IMR-90 (cell line): ENCODE data around the gene SEC14L6. TPM values are rescaled to one million over a fixed set of nuclear protein-coding genes. Genes with fewer than 3 reads are reported as not detected.

ENCODE experiments used
- ATAC-seq: fragments of 200-7000 bp; cut with Tn5 transposase; 2 replicates; pipeline ENCODE4 v1.9.1; 2020; ENCODE audit warnings: low read depth, mild to moderate bottlenecking, moderate library complexity
- BruUV-seq: library from RNA; stranded (reverse); fragments of 400-500 nt; replicated peaks from 2 replicates; lab custom pipeline; 2021; lab: Mats Ljungman, UMichigan
- CTCF ChIA-PET: fragments of 300-600 bp; formaldehyde crosslinking; extraction: SDS; loops from one replicate; lab custom pipeline; 2021; ENCODE audit warnings: antibody characterized with exemption; lab: Yijun Ruan, JAX
- POLR2A ChIA-PET: fragments of 300-600 bp; sonication (Branson Sonifier 250); formaldehyde crosslinking; loops from one replicate; lab custom pipeline; 2022; ENCODE audit warnings: antibody characterized with exemption; ENCODE audit not compliant: unreplicated experiment; lab: Charles Lee
- DNase-seq: peaks from one replicate; pipeline ENCODE4 v3.0.0; 2013
- H2AFZ ChIP-seq: replicated peaks from 2 replicates; pipeline ENCODE3; 2013; ENCODE audit warnings: low read length, mild to moderate bottlenecking; ENCODE audit not compliant: poor library complexity
- H2AK5ac ChIP-seq: 2 replicates; pipeline ENCODE4 v1.6.1; 2013; ENCODE audit warnings: low read depth, low read length, inconsistent platforms
- H2AK9ac ChIP-seq: replicated peaks from 2 replicates; pipeline ENCODE3; 2013; ENCODE audit warnings: mild to moderate bottlenecking, low read depth, low read length, moderate library complexity; ENCODE audit not compliant: poor library complexity
- H2BK120ac ChIP-seq: 2 replicates; pipeline ENCODE4 v1.6.1; 2013; ENCODE audit warnings: low read depth, low read length, inconsistent platforms
- H2BK15ac ChIP-seq: 3 replicates; pipeline ENCODE4 v1.6.1; 2013; ENCODE audit warnings: low read depth, low read length, inconsistent platforms
- H2BK20ac ChIP-seq: 2 replicates; pipeline ENCODE4 v1.6.1; 2013; ENCODE audit warnings: low read depth, mild to moderate bottlenecking, inconsistent platforms, low read length, moderate library complexity
- H2BK5ac ChIP-seq: 2 replicates; pipeline ENCODE4 v1.6.1; 2013; ENCODE audit warnings: mild to moderate bottlenecking, low read depth, low read length, inconsistent platforms; ENCODE audit not compliant: poor library complexity, severe bottlenecking
- H3K14ac ChIP-seq: replicated peaks from 2 replicates; pipeline ENCODE4 v1.6.1; 2013; ENCODE audit warnings: low read depth, low read length, inconsistent platforms
- H3K18ac ChIP-seq: 2 replicates; pipeline ENCODE4 v1.6.1; 2013; ENCODE audit warnings: low read depth, low read length, control low read depth
- H3K23ac ChIP-seq: 2 replicates; pipeline ENCODE4 v1.6.1; 2013; ENCODE audit warnings: low read depth, low read length, inconsistent platforms
- H3K27ac ChIP-seq: 2 replicates; pipeline ENCODE4 v1.5.1; 2013; ENCODE audit warnings: mild to moderate bottlenecking, control low read depth, low read length; ENCODE audit not compliant: insufficient read depth
- H3K27me3 ChIP-seq: 2 replicates; pipeline ENCODE4 v1.6.1; 2013; ENCODE audit warnings: low read length; ENCODE audit not compliant: control insufficient read depth, insufficient read depth
- H3K36me3 ChIP-seq: 2 replicates; pipeline ENCODE4 v1.6.1; 2013; ENCODE audit warnings: low read length, mixed read lengths; ENCODE audit not compliant: control insufficient read depth, insufficient read depth
- H3K4ac ChIP-seq: 2 replicates; pipeline ENCODE4 v1.6.1; 2013; ENCODE audit warnings: low read depth, low read length, inconsistent platforms
- H3K4me1 ChIP-seq: 2 replicates; pipeline ENCODE4 v1.6.1; 2013; ENCODE audit warnings: low read length, mixed read lengths; ENCODE audit not compliant: control insufficient read depth, insufficient read depth
- H3K4me2 ChIP-seq: 2 replicates; pipeline ENCODE4 v1.6.1; 2013; ENCODE audit warnings: low read depth, mild to moderate bottlenecking, control low read depth, low read length, moderate library complexity
- H3K4me3 ChIP-seq: 2 replicates; pipeline ENCODE4 v1.5.1; 2013; ENCODE audit warnings: low read depth, mild to moderate bottlenecking, control low read depth, low read length, moderate library complexity; ENCODE audit not compliant: insufficient read depth
- H3K56ac ChIP-seq: 2 replicates; pipeline ENCODE4 v1.6.1; 2013; ENCODE audit warnings: low read length, inconsistent platforms; ENCODE audit not compliant: insufficient read depth; ENCODE audit errors: extremely low read depth
- H3K79me1 ChIP-seq, 2 experiments: 2 replicates each; pipeline ENCODE4 v1.6.1; 2013; ENCODE audit warnings: low read length in 2 of 2, inconsistent platforms in 1 of 2, low read depth in 1 of 2
- H3K9ac ChIP-seq: 2 replicates; pipeline ENCODE4 v1.6.1; 2013; ENCODE audit warnings: low read depth, low read length, control low read depth
- H3K9me1 ChIP-seq: 2 replicates; pipeline ENCODE4 v1.6.1; 2013; ENCODE audit warnings: low read length, inconsistent platforms; ENCODE audit not compliant: insufficient read depth
- H3K9me3 ChIP-seq: 2 replicates; pipeline ENCODE4 v1.6.1; 2013; ENCODE audit warnings: low read length; ENCODE audit not compliant: control insufficient read depth, insufficient read depth
- H4K20me1 ChIP-seq: 2 replicates; pipeline ENCODE4 v1.6.1; 2013; ENCODE audit warnings: low read length, inconsistent platforms; ENCODE audit not compliant: insufficient read depth
- H4K5ac ChIP-seq: 2 replicates; pipeline ENCODE4 v1.6.1; 2013; ENCODE audit warnings: mild to moderate bottlenecking, low read depth, low read length, control low read depth
- H4K8ac ChIP-seq, 2 experiments: 2 replicates each; pipeline ENCODE4 v1.6.1; 2013; ENCODE audit warnings: low read depth in 2 of 2, low read length in 2 of 2, control low read depth in 1 of 2, inconsistent platforms in 1 of 2
- H4K91ac ChIP-seq: 2 replicates; pipeline ENCODE4 v1.6.1; 2013; ENCODE audit warnings: low read depth, low read length, inconsistent platforms; ENCODE audit not compliant: insufficient read depth
- CEBPB ChIP-seq: IDR thresholded peaks from 2 replicates; pipeline ENCODE4 v1.6.1; 2012; ENCODE audit warnings: low read depth, low read length, improper control_type of control experiment
- ELK1 ChIP-seq: fragments of 150-350 bp; IDR thresholded peaks from 2 replicates; pipeline ENCODE4 v1.6.1; 2016; ENCODE audit warnings: low read depth, mild to moderate bottlenecking, low read length, moderate library complexity, borderline replicate concordance
- MAFK ChIP-seq: IDR thresholded peaks from 2 replicates; pipeline ENCODE4 v1.6.1; 2012; ENCODE audit warnings: low read depth, low read length, improper control_type of control experiment
- RCOR1 ChIP-seq: IDR thresholded peaks from 2 replicates; pipeline ENCODE4 v1.6.1; 2012; ENCODE audit warnings: mild to moderate bottlenecking, low read length, improper control_type of control experiment; ENCODE audit not compliant: insufficient replicate concordance
- whole genome bisulfite sequencing, 2 experiments: methylation state at CpG; one replicate each; pipeline versions ENCODE4 v1.1.5 to v1.1.7; 2013; ENCODE audit warnings: missing lambda C conversion rate in 2 of 2; ENCODE audit not compliant: insufficient read length in 1 of 2; ENCODE audit errors: extremely low coverage in 2 of 2; 5-methylcytosine and 5-hydroxymethylcytosine counted together
- dilution Hi-C: fragments of 300-500 bp; cut with HindIII; formaldehyde crosslinking; loops from one replicate; pipeline ENCODE4 v1.14.3; 2018; ENCODE audit warnings: low sequenced_read_pairs; ENCODE audit not compliant: unreplicated experiment
- in situ Hi-C: fragments of 300-500 bp; cut with MboI; formaldehyde crosslinking; loops from 3 replicates; pipeline ENCODE4 v1.14.3; 2019; ENCODE audit warnings: low sequenced_read_pairs, inconsistent platforms, mixed read lengths
- intact Hi-C: fragments of 100-400 bp; cut with micrococcal nuclease; formaldehyde crosslinking; loops from 2 replicates; pipeline ENCODE4 v1.10.0; 2022
- polyA plus RNA-seq, 3 experiments: library from polyadenylated mRNA; depleted of rRNA; stranded (reverse); fragments of >200 nt; gene quantifications; 2 replicates each; pipeline ENCODE4 v1.2.3, GENCODE V29; 2012; ENCODE audit warnings: low replicate concordance in 1 of 3
- total RNA-seq: library from RNA; depleted of rRNA; stranded (reverse); fragments of >200 nt; gene quantifications from 2 replicates; pipeline ENCODE4 v1.2.3, GENCODE V29; 2012
- TF ChIP-seq, protein P1 (sequence below): conservative IDR thresholded peaks from 2 replicates; pipeline ENCODE4 v1.5.1; 2012; ENCODE audit warnings: mild to moderate bottlenecking, low read depth, low read length, improper control_type of control experiment
- TF ChIP-seq, protein P2 (sequence below): fragments of 150-350 bp; IDR thresholded peaks from 2 replicates; pipeline ENCODE4 v1.6.1; 2017; ENCODE audit warnings: mild to moderate bottlenecking, antibody characterized with exemption, low read length, low read depth

The SEC14L6 gene
- total and polyA plus RNA-seq, 2 of the 4 experiments (the other 2 are of a cell fraction): 0.09 TPM; not detected in 1

- TF ChIP-seq, protein P1, sequence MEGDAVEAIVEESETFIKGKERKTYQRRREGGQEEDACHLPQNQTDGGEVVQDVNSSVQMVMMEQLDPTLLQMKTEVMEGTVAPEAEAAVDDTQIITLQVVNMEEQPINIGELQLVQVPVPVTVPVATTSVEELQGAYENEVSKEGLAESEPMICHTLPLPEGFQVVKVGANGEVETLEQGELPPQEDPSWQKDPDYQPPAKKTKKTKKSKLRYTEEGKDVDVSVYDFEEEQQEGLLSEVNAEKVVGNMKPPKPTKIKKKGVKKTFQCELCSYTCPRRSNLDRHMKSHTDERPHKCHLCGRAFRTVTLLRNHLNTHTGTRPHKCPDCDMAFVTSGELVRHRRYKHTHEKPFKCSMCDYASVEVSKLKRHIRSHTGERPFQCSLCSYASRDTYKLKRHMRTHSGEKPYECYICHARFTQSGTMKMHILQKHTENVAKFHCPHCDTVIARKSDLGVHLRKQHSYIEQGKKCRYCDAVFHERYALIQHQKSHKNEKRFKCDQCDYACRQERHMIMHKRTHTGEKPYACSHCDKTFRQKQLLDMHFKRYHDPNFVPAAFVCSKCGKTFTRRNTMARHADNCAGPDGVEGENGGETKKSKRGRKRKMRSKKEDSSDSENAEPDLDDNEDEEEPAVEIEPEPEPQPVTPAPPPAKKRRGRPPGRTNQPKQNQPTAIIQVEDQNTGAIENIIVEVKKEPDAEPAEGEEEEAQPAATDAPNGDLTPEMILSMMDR: no peak
These were observed 63.4 kb downstream of the SEC14L6 start (continued) for GRCh38 chr22:30483169-30483568.

DNA sequence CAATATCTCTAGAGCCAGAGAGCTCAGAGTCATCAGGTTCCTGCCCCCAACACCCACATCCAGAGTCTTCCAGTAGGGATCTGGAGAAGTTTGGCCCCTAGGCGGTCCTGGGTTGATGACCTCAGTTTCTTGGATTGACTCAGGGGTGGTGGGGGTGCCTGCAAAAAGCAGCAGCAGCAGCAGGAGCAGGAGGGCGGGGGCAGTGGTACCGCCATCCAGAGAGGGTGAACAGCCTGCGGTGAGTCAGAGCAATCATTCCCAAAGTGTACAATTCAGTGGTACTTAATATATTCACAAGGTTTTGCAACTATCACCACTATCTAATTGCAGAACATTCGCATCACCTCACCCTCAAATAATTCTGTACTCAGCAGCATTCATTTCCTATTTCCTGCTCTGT lies 64.8 kb downstream of the SEC14L6 start:
- ChIA-PET CTCF (no interaction called here), POLR2A (no interaction called here)
- no peak overlapping the region for H3K4me2 ChIP-seq
- H4K5ac ChIP-seq: no peak overlapping the region
- in situ Hi-C loops (loop anchor here (10.0 kb wide), 1 partner anchor 87 kb away; the partner anchor contains the start of gene SEC14L2), dilution Hi-C loops (no loop called here), intact Hi-C loops (no loop called here)
- no peaks in the 10 kb centered on the region for H3K9me3 ChIP-seq
- H3K79me1 ChIP-seq: no peaks in the 10 kb centered on the region
- H3K27ac ChIP-seq: no peak overlapping the region
- no peaks in the 10 kb centered on the region for H3K4me1 ChIP-seq
- H4K8ac ChIP-seq: no peak overlapping the region
- no peak overlapping the region for H3K18ac ChIP-seq
- no peaks in the 10 kb centered on the region for H3K9me1 ChIP-seq
- TF ChIP-seq CEBPB: 0 out of 2 replicates have a peak, but pooled peaks have one; percentile 8
- TF ChIP-seq, protein P2, sequence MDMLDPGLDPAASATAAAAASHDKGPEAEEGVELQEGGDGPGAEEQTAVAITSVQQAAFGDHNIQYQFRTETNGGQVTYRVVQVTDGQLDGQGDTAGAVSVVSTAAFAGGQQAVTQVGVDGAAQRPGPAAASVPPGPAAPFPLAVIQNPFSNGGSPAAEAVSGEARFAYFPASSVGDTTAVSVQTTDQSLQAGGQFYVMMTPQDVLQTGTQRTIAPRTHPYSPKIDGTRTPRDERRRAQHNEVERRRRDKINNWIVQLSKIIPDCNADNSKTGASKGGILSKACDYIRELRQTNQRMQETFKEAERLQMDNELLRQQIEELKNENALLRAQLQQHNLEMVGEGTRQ: no peak
- no peak for TF ChIP-seq ELK1
- TF ChIP-seq MAFK: no peak
- TF ChIP-seq RCOR1: no peak
- no peak overlapping the region for H4K91ac ChIP-seq
- no peak overlapping the region for H2BK5ac ChIP-seq
- no peak for ATAC-seq
- no peak overlapping the region for H2BK15ac ChIP-seq
- peaks cover 24% of the 10 kb centered on the region for H3K27me3 ChIP-seq
- H2BK120ac ChIP-seq: no peak overlapping the region
- no peak overlapping the region for H3K14ac ChIP-seq
- H3K56ac ChIP-seq: no peak overlapping the region
- H3K4me3 ChIP-seq: no peak overlapping the region
- H3K36me3 ChIP-seq: no peaks in the 10 kb centered on the region
- H3K9ac ChIP-seq: no peak overlapping the region
- H2AFZ ChIP-seq: no peak overlapping the region
- no peak overlapping the region for H3K23ac ChIP-seq
- BruUV-seq: no TSS peak
- H2AK5ac ChIP-seq: no peak overlapping the region
- 61% methylated on average over 2 of the region's 5 CpGs; no CpG with 5 or more reads in 1 of the 2 experiments for WGBS, 2 experiments
- DNase-seq: peak; percentile 8
- H2BK20ac ChIP-seq: no peak overlapping the region
- H2AK9ac ChIP-seq: no peak overlapping the region
- H3K4ac ChIP-seq: no peak overlapping the region
- H4K20me1 ChIP-seq: no peaks in the 10 kb centered on the region
